GM18517 (cell line): ENCODE data around the gene C11orf58.

Experiments
- ATAC-seq: cut with Tn5 transposase; IDR thresholded peaks from one replicate; pipeline ENCODE4 v1.9.1; 2021; ENCODE audit warnings: mild to moderate bottlenecking, moderate library complexity; ENCODE audit not compliant: unreplicated experiment

The C11orf58 gene

DNA sequence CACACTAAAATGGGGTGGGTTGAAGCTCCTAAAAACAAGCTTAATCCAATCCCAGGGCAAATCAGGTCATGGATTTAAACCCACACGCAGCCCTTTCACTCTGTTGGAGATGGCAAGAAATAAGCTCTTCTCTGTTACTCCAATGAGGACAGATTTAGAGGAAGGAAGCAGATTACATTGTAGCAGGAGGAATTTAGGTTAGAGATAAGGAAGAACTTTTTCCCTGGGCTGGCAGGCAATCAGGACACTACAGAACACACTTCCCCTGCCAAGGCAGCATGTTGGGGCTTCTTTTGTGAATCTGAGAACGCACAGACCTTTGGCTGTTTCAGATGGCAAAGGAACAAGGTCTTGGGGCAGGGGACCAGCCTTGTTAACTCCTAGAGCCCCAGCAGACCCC lies 46.2 kb downstream of the C11orf58 start:
- ATAC-seq: no peak

DNA sequence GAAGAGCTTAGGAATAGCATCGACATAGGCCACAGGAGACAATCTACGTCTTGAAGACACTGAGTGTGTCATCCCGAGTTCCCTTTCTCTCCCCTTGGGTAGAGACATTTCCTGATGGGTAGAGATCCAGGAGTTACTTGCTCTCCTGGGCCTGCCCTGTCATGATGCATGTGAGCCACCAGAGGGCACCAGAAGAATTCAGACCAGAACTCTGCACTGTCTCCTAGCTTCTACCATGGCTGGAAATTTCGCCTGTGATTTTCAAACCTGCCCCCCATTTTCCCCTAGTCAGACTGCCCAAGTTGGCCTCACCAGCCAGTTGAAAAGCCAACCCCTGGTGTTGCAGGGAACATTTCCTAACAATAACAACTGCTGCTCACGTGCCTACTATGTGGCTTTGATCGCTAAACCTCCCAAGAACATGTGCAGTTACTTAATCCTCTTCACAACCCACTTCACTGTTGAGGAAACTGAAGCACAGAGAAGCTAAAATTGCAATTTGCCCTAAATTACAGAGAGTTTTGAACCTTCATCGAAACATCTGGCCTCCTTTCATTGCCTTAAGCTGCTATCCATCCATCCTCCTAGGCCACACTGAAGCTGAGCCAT lies 47.2 kb downstream of the C11orf58 start:
- ATAC-seq: peak; percentile 86

DNA sequence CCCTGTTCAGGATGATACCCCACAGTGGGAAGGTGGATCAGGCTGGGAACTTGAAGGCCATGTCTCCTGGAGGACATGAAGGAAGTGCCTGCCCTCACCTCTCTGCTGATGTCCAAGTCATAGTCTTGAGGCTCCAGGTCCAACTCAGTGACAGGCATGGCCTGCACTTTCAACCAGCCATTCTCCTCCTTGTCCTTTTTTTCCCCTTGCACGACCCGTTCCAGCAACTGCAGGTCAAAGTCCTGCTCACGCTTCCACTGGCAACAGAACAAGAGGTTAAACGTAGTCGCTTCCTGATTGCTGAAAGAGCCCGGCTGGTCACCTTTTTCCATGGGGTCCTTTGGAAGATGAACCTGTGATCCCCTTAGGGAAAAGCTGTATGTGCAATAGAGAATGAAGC lies 47.7 kb downstream of the C11orf58 start:
- ATAC-seq: no peak

DNA sequence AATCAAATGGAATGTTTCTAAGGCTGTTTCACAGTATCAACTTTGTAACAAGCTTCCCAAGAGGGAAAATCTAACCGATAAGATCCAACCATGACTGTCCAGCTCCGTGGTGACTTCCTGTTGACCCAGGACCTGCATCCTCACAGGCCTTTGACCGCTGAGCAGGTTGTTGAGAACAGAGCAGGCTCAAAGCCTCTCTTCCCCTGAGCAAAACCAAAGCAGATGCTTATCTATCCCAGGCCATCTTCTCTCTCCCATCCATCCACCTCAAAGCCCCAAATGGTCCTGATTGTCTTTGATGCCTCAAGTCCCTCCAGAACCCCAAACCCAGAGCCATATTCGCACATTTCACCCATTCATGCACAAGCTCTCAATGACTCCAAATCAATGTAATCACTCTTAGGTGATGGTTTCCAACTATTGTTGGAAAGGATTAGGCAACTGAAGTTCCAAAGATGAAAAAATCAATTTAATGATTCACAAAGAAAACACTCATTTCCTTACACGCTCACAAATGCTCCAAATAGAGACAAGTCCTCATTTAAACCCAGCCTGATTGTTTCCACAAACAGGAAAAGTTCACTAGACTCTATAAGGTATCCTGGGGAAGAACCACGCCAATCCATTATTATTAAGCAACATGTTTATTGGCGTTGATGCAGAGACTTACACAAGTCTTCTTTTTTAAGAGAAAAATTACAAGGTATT lies 48.7 kb downstream of the C11orf58 start:
- ATAC-seq: no peak

DNA sequence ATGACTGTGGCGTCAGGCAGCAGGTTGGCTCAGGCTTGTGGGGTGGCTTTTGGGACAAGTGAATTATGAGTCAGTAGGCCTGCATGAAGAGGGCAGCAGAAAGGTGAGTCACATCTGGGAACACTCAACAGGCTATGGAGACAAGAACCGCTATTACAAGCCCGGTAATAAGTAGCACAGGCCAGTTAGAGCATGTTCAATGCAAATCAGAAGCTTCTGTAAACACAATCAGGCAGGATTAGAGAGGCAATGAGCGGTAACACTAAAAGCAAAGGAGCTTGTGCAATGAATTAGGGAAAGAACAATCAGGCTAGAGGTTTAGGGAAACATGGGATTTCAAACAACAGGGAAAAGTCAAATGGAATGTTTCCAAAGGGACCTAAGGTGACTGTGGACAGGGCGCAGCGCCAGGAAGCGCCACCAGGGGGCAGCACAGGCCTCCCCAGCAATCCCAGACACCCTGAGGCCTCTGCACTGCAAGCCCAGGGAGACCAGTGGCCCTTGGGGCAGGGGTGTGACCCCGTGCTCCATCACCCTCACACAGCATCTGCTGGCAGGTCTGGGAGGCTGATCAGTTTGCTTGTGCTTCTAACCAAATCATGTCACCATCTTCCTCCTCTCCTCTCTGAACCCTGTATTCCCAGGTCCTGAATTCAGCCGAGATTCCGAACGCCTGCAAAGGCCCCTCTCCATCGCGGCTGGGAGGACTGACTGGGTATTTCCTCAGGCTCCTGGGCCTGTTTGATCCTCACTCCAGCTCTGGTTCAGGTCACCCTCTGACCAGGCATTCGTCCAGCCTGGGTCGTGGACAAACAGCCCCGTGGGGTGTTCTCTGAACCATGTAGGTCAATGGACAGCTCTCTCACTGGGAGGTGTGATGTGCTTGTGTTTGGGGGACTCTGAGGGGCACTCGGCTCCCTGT lies 50.0 kb downstream of the C11orf58 start:
- ATAC-seq: peak; percentile 56

DNA sequence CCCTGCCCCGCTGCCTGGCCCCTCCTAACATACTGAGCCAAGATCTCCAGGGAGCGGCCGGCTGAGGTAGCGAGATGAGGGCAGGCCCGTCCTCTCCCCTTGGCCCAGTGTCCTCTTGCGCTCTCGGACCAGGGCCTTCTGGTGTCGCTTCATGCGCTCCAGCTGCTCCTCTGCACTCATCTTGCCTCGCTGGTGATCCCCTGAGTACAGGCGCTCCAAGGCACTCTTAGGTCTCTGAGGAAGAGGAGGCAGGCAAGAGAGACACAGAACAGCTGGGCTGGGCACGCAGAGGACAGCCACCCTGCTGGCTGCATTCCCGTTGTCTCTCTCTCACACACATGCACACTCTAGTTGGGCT lies 50.6 kb downstream of the C11orf58 start:
- ATAC-seq: no peak

DNA sequence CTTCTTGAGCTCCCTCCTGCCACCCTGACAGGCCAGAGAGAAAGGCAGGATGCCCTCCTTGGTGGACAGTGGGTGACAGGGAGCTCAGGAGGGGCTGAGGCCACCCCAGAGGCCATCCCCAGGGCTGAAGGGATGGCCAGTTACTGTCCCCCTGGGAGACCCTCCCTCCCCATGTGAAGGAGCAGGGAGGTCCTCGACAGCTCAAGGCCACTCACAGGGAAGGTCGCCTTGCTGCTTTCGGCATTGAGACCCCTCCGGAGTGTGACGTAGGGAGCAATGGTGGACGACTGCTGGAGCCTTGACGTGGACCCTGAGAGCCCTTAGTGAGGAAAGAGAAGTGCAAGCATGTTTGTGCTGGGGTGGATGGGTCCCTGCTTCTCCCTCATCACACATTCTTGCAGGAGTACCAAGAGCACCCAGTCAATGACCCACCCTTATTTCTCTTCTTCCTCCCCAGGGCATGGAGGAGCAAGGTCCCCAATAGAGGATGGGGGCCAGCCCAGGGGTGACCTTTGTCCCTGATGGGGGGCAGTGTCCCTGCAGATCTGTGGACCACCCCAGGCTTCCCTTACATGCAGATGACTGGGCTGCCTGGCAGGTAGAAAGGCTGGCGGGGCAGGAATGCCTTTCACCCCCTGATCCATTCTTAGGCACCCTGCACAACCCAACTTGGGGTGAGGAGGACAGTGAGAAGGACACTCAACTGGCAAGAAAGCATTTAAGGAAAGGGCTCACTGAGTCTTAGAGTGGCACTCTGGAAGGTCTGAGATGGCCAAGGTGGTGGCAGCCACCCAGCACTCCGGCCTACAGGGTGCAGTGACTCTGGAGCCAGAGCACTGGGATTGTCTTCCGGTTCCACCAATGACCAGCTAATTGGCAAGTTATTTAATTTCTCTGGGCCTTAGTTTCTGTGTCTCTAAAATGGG lies 51.4 kb downstream of the C11orf58 start:
- ATAC-seq: no peak

DNA sequence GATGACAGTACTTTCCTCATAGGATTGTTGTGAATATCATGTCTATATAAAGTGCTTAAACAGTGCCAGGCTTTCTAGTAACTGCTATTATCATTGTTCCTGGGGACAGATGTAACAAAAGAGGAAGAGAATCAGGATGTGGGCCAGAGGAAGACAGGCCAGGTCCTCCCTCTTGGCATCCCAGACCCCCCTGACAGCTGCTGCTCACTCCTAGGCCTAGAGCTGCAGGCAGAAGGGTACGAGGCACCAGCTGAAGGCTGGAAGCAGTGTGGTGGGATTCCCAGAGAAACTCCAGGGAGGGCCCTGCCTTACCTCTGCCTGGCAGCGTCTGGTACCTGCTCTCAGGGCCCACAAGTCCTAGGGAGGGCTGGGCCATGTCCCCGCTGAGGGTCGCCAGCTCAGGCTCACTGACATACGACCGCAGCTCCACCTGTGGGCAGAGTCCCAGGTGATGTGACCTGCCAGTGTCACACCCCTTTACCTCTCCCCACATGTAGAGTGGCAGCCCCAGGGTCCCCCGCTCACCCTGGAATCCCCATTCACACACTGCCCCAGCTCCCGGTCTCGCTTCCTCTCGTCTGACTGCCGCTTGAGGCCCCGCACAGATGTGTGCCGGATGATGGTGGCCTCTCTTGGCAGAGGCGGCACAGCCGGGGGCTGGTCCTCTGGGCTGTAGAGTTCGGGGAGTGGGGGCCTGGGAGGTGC lies 52.2 kb downstream of the C11orf58 start:
- no peak for ATAC-seq

DNA sequence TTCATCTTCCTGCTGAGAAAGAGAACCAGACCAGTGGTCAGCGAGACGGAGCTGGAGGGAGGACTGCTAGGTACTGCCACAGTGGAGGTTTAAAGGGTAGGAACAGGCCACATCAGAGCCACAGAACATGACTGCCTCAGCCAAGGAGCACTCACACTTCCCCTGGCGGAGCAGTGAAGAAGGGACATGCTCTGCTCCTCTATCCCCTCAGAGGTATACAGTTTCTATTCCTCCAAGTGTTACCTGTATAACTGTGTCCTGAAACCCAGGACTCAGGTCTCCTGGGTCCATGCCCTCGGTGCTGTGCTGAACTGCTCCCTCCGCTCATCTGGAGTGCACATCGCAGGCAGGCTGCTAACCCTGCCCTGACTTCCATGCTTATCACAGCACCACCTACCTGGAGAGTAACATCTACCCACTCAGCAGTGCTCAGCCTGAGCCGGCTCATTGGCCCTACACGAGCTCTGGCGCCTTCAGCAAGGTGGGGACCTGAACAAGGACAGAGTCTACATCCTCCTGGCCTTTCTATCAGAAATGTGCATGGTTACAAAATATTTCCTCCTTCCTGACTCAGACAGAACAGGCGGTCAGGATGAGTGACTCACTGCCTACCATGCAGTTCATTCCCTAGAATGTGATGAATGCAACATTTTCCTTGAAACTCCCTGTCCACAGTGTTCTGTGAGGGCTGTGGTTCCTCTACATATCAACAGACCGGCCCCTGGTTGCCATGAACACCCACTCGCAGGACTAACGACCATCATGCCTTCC lies 52.9 kb downstream of the C11orf58 start:
- no peak for ATAC-seq

DNA sequence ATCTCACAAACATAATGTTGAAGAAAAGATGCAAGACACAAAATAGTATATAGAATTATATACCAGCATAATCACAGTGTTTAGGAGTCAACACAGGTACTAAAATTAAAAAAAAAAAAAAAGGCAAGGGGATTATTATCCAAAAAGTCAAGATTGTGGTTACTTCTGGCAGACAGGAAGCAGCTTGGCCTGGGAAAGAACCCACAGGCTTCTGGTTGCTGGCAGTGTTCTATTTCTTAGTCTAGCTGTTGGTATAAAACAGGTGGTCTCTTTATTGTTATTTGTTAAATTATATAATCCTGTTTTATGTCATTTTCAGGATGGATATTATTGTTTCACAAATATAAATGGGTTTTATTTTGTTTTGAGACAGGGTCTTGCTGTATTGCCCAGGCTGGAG lies 54.0 kb downstream of the C11orf58 start:
- no peak for ATAC-seq

DNA sequence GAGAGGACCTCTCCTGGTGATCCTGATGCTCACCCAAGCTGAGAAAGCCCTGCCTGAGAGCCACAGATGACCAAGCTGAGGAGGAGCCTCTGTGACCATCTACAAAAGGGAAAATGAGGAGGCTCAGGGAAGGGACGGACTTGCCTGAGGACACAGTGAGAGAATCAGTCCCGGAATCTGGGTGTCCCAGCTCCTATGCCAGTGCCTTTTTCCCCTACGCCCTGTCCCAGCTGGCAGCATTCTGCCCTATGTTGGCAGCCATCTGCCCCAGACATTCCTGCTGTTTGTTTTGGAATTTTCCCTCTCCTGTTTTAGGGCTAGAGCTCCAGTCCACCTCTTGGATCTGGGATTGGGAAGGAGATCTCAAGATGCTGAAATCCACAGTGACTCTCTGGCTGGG lies 54.6 kb downstream of the C11orf58 start:
- ATAC-seq: no peak

DNA sequence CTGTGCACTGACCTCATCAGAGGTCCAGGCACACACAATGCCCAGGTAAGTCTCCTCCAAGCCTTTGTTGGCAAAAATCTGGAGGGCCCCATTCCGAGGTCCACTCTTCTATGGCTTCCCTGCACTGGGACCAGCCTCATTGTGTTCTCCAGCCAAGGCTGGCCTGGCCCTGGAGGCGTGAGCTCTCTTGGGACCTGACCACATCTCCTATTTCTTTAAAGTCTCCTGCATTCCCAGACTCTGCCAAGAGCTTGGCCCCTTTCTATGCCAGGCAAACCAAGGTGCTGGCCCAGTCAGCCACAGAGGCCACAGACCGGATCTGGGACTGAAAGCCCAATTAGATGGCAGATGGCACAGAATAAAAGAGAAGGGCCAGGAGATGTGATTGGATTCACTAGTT lies 55.1 kb downstream of the C11orf58 start:
- no peak for ATAC-seq

DNA sequence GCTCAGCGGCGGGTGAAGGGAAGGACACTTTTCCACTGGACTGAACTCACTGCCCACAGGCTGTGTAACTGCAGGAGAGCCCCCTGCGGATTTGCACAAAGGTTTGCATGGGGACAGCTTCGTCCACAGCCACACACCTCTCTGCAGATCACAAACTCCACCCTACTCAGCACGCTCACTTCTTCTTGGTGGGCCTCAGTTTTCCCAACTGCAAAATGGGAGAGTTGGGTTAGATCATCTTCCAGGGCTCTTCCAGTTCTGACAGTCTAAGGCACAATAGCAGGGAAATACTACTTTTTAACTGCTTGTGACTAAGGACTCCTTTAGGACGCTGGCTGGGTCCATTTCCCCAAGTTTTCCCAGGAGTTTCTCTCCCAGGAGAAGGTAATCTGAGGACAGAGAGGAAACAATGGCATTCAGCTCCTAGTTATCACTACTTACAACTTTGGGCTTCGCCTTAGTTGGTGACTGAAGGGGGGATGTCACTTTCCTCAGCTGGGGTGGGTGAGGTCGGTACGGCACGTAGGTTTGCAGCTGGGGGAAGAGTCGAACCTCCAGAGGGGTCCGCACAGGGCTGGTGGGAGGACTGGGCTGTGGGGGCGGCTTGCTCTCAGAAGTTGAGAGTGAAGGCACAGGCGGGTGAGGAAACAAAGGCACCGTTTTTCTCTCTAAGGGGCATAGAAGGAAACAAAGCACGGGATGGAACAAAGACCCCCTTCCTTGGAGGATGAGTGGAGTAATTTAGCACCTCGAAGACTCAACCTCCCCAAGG lies 55.8 kb downstream of the C11orf58 start:
- no peak for ATAC-seq

DNA sequence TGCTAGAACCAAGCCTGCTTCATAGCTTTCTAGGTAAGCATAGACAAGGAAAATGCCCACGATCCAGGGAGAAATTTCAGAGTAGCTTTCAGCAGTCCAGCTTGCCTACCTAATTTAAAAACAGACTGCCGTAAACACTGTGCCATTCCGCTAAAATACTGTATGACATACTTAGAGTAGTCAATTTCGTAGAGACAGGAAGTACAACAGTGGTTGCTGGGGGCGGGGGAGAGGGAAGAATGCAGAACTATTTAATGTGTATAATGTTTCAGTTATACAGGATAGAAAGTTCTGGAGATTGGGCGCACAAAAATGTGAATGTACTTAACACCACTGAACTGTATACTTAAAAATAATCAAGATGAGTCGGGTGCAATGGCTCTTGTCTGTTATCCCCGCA lies 56.7 kb downstream of the C11orf58 start:
- ATAC-seq: no peak

DNA sequence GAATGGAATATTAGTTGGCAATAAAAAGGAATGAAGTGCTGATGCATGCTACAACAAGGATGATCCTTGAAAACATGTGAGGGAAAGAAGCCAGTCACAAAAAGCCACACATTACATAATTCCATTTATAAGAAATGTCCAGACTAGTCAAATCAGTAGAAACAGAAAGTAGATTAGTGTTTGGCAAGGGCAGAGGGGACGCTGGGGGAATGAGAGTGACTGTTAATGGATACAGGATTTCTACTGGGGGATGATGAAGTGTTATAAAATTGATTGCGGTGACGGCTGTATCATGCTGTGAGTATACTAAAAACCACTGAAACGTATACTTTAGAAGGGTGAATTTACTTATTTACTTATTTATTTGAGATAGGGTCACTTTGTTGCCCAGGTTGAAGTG lies 57.9 kb downstream of the C11orf58 start:
- no peak for ATAC-seq

DNA sequence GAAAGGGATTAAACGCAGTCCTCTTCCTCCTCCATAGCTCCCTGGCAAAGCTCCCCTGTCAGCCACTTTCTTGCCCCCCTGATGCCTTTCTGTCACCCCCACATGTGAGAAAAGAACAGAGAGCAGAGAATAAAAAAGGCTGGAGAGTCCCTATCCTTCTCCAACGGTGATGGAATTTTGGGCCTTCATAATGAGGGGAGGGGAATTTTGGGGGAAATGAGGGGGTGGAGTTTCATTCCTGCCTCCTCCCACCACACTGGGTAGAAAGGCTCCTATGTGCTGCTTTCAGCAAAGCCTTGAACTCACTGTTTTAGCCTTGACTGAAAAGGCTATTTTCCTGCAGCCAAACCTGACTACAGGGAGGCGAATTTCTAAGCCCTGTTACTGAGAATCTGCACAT lies 59.3 kb downstream of the C11orf58 start:
- no peak for ATAC-seq

DNA sequence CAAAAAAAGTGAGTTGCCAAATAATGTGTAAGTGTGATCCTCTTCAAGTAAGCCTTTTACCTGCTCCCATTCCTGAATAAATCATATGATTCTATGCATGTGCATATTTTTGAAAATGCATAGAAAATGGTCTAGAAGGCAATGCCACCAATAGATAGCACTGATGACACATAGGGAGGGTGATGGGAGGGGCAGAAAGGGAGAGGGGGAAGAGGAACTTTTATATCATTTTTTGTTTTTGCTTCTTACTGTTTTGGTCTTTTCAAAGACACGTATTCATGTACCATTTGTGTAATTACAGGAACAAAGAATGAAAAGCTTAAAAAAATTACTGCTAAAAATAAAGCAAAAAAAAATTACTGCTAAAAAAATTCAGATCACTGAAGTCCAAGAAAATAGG lies 60.8 kb downstream of the C11orf58 start:
- ATAC-seq: no peak

DNA sequence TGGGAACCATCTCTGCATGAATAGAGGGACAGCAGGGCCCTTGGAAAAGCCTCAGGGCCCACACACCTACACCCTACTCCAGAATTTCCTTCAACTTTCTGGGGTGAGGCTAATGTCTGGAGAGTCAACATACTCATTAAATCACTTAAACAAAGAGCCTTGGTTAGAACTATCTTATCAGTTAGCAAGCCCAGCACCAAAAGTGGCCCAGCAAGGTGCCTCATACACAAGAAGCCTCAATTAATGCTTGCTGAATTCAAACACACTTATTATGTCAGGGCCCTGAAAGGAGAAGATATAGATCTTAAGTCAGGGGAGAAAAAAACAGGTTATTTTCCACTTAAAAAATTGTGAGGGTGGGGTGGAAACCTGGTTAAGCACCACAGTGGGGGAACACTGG lies 61.4 kb downstream of the C11orf58 start:
- no peak for ATAC-seq

DNA sequence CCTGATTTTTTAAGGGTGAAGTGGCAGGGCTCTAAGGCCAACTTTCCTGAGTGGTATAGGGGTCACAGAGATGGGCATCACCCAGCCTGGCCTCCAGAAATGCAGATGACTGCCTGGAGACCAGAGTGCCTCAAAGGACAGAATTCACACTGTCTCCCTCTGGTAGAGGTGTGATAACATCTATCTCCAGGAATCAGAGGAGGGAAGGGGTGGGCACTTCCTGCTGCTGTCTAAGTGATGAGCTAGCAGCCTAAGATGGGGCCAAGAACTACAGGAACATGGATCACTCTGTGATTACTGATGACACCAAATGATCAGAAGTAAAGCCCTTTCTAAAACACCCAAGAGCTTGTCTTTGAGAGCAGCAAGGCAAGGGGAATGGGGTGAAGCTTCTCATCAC lies 61.9 kb downstream of the C11orf58 start:
- ATAC-seq: no peak
